GM06990 (cell line): ENCODE data around the gene HTRA2.

Experiments used
- DNase-seq: peaks from one replicate; pipeline ENCODE4 v3.0.0-alpha.2; 2011; ENCODE audit not compliant: insufficient read length; ENCODE audit errors: extremely low read depth
- H3K27me3 ChIP-seq: replicated peaks from 2 replicates; pipeline ENCODE4 v1.6.0; 2011; ENCODE audit warnings: low read length; ENCODE audit not compliant: control insufficient read depth, insufficient read depth
- H3K36me3 ChIP-seq: 2 replicates; pipeline ENCODE4 v1.5.1; 2011; ENCODE audit warnings: low read length; ENCODE audit not compliant: control insufficient read depth, insufficient read depth
- H3K4me3 ChIP-seq: replicated peaks from 2 replicates; pipeline ENCODE4 v1.5.1; 2011; ENCODE audit warnings: low read depth, mild to moderate bottlenecking, control low read depth, low read length
- CTCF ChIP-seq: IDR thresholded peaks from 2 replicates; pipeline ENCODE4 v1.5.1; 2011; ENCODE audit warnings: low read length, control low read depth, mild to moderate bottlenecking, inconsistent platforms; ENCODE audit not compliant: insufficient read depth, poor library complexity, severe bottlenecking

The HTRA2 gene

GRCh38 chr2:74495440-74495839, 34.3 kb upstream of the HTRA2 start:
- Histone ChIP-seq H3K27me3 (peaks cover 2% of the 10 kb centered on the region), H3K4me3 (no peak overlapping the region), H3K36me3 (peaks cover 18% of the 10 kb centered on the region)
- no peak for DNase-seq
- TF ChIP-seq CTCF = no peak

GRCh38 chr2:74496997-74497776, 32.5 kb upstream of the HTRA2 start:
- H3K27me3 ChIP-seq = peaks cover 2% of the 10 kb centered on the region

GRCh38 chr2:74497777-74498499, 31.8 kb upstream of the HTRA2 start:
- no peak for DNase-seq
- TF ChIP-seq CTCF = no peak
- peaks cover 3% of the 10 kb centered on the region; the same call in 1 of the 2 replicates for H3K36me3 ChIP-seq
- peak overlapping the region; percentile 46 for H3K4me3 ChIP-seq
- H3K27me3 ChIP-seq = peaks cover 2% of the 10 kb centered on the region

More at GRCh38 chr2:74496997-74497776, 32.5 kb upstream of the HTRA2 start:
- Histone ChIP-seq H3K4me3 (no peak overlapping the region), H3K36me3 (peaks cover 8% of the 10 kb centered on the region)
- no peak for DNase-seq
- TF ChIP-seq CTCF = no peak

- Histone ChIP-seq H3K36me3 (no peaks in the 10 kb centered on the region), H3K27me3 (peaks cover 2% of the 10 kb centered on the region), H3K4me3 (peak overlapping the region; percentile 46)
- DNase-seq = no peak
- no peak for TF ChIP-seq CTCF
These were observed 31.1 kb upstream of the HTRA2 start for GRCh38 chr2:74498500-74499266.

- TF ChIP-seq CTCF = no peak
- H3K27me3 ChIP-seq = peaks cover 2% of the 10 kb centered on the region
- no peak for DNase-seq
- no peaks in the 10 kb centered on the region for H3K36me3 ChIP-seq
- peak within 1 kb of the TSS; percentile 46 for H3K4me3 ChIP-seq
These were observed 30.3 kb upstream of the HTRA2 start, which contains the start of gene LBX2 for GRCh38 chr2:74499267-74499939. TSS of gene LBX2 (minus strand) at chr2:74499603. CDS start at chr2:74499537, 66 bp downstream.
